GM12891 (cell line): Measurements from ENCODE around the gene GLIPR2.

Experiments
- PAX5 ChIP-seq: IDR thresholded peaks from 2 replicates; pipeline ENCODE4 v1.6.1; 2011; ENCODE audit warnings: low read length, moderate library complexity, mild to moderate bottlenecking; ENCODE audit not compliant: insufficient read depth, severe bottlenecking
- POLR2A ChIP-seq: IDR thresholded peaks from 2 replicates; pipeline ENCODE4 v1.6.1; 2011; ENCODE audit warnings: low read depth, low read length, control low read depth
- SPI1 ChIP-seq: IDR thresholded peaks from 2 replicates; pipeline ENCODE4 v1.6.1; 2011; ENCODE audit warnings: low read depth, low read length, control low read depth

DNA sequence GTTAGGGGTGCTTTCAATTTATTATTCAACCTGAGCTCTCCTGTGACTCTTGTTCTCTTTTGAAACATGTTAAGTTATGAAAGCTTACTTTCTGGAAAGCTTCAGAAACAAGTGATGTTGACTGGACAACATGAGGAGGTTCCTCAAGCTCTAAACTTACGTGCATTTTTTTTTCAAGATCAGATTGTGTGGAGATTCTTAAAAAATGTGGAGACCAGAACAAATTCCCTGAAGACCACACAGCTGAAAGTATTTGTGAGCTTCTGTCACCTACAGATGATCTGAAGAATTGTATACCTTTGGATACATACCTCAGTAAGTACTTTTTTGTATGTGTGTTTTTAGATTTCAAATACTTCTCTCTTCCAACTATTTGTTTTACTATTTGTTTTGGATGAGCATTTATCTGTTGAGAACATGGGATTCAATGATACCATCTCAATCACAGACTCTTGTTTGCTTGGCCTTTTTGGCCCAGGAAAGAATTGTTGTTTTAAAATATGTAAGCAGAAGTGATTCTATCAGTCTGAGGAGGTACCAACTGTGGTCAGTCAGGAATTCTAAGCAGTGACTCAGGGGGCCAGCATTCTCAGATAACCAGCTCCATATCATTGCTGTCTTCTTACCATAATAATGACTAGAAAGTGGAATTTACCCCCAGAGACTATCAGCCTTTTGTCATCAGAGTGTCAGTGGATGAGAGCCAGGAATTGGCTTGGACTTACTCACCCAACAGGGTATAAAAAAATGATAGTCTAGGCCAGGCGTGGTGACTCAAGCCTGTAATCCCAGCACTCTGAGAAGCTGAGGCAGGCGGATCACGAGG is 34.4 kb upstream of the GLIPR2 start:
- no peak for TF ChIP-seq POLR2A
- no peak for TF ChIP-seq SPI1
- no peak for TF ChIP-seq PAX5
